T-helper 2 cell treated with Interferon-gamma antibody and Interleukin-4, amounts not matched to agents 100 ng/mL and 5 ng/mL, for 36 hours (primary cell): ENCODE results near the gene ZNF22. TPM values are rescaled to one million over a fixed set of nuclear protein-coding genes. Genes with fewer than 3 reads are reported as not detected.

Experiments used
- intact Hi-C: fragments of 100-400 bp; cut with micrococcal nuclease; formaldehyde crosslinking; loops from one replicate; pipeline ENCODE4 v1.15.1; 2023
- total RNA-seq: library from RNA; stranded (reverse); gene quantifications from 2 replicates; pipeline ENCODE4 v1.2.3, GENCODE V29; 2022

Gene ZNF22
- total RNA-seq, 1 donor from 2014 or later = 34.8 TPM

DNA sequence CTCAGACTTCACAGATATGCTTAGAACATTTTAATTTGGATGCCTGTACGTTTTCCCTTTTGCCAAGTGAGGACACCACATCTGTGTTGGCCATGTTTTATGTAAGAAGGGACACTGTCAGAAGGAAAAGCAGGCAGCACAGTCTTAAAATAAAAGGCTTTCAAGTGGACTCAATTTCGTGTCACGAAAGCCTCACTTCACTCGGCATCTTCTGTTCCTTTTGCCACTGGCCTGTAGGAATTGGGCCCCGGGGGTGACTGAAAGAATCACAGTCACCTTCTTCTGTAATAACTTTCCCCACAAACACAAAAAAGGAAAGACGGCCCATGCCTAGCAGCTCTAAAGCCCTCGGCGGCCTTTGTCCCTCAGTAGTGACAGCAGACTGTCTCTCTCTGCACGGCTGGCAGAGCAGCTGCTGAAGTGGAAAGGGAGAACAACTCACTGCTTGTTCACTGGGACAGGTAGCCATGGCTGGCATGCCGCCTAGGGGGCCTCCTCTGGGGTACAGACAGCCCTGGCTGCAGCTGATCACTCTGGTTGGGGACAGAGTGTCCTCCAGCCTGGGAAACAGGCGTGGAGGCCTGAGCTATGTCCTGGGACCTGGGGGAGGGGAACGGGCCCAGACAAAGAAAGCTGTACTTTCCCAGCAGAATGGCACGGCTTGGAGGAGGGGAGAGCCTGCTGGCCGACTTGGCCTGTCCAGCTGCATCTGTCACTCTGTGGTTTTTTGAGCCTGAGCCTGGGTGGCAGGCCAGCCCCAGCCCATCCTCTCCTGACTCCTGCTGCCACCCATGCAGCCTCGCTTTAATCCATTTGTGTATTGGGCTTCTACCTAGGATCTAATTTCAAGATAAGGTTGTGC, 36.7 kb upstream of the ZNF22 start:
- intact Hi-C loops = no loop called here

DNA sequence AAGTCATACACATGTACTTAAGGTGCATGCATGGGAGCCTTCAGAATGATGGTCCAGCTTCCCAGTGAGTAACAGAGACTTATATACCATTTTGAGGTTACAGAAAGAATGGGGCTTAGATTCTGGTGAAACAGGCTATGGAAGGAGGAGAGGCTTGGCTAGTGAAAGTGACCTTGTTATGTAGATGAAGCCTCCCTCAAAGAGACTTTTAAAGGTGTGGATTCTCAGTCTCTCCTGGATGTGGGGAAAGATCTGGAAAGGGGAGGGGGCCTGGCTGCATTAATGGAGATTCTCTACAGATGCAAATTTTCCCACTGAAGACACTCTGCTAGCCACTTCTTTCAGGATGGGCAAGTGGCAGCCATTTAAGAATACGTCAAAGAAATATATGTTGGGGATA, 35.6 kb upstream of the ZNF22 start:
- intact Hi-C loops = no loop called here

DNA sequence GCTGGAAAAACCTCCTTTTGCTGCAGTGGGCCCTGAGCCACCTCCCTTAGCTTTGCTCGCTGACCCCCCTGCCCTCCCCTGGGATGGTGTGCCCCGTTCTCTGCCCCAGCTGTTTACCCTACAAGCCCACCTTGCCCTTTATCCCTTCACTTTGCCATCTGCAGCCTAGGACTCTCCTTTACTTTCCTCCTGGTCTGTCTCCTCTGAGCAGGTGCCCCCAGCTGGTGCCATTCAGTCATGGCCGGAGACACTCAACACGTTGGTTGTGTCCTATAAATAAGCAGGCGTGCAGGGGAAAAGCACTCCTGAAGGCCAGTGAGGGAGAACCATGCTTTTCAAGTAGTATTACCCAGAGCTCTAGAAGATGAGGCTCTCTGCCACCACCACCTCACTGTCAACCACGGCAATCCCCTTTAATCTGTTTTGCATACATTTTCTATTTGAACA, 35.0 kb upstream of the ZNF22 start:
- intact Hi-C loops = no loop called here

DNA sequence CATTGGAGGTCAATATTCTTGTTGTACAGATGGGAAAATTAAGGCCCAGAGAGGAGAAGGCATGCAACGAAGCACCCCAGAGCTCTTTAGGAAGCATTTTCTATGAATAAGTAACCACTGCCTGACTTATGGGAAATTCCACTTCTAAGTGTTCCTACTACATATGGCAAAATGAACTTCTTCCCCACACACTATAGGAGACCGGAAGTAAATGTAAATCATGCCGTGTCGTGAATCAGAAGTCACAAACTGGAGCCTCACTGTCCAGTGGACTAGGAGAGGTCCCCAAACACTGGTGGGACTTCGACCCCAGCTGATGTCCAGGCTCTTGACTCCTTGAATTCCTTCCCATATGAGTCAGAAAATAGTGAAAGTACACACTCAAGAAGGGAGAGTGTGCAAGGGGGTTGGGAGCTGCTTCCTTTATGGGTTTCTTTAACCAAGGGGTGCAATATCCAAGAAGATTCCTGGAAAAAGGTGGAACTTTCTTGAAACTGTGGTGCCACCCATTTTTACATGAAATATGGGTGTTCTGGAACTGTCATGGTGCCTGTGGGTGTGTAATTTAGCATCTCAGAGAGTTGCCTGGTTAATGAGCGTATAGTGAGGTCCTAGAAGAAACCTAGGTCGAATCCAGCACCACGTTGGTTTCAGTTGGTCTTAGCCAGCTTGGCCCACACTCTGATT, 34.5 kb upstream of the ZNF22 start:
- intact Hi-C loops = no loop called here

DNA sequence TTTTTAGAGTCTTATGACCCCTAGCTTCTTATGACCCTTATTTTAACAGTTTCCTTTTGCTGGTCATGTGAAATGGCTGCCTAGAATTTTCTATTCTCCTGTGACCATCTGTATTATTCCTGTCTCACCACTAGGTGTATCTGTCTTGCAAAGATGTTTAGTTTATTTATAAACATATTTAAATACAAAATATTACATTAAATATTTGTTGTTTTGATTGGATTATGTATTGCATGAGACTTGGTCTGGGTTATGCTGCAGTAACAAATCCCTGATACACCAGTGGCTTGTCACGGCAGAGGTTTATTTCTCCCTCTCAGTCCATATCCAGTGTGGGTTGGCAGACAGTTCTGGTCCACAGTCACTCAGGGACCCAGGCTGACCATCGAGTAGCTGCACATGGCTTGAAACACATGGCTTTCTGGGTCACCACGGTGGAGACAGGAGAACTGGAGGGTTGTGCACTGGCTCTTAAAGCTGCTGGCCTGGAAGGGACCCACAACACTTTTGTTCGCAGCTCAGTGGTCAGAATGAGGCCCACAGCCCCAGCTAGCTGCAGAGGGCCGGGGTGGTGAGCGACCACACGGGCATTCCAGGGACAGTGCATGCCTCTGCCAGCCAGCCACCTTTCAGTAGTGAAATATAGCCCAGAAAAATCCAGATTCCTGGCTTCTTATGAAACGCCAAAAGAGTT, 33.8 kb upstream of the ZNF22 start:
- intact Hi-C loops = no loop called here

DNA sequence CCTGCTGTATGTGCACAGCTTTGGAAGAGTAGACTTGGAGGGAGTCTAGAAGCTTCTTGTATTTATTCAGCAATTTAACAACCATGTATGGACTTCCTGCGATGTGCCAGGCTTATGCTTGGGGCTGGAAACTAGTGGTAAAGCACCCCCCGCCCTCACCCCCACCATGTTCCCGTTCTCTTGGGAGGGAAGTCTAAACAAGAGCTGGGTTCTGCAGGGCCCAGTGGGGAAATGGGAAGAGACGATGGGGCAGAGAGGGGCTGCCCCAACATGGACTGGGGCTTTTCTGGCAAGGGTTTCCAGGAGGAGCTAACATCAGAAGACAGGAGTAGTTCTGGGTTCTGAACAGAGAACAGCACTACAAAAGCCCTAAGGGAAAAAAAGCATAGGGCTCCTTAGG, 33.1 kb upstream of the ZNF22 start:
- intact Hi-C loops = no loop called here

DNA sequence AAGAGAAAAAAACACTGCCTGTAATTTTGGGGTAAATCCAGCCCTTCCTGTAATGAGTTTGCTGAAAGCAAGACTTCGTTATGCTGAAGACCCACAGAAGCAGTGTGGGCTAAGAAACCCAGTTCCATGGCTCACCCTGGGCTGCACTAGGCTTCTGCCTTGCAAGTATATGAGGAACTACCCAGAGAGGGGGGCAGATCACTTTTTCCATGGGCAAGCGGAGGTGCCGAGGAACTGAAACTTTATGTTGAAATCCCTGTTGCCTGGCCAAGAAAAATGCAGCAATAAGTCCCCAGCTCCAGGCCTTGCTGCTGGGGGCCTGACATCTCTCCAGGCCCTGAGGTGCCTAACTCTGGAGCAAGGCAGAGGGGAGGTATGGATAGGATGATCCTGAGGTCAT, 32.6 kb upstream of the ZNF22 start:
- intact Hi-C loops = no loop called here

DNA sequence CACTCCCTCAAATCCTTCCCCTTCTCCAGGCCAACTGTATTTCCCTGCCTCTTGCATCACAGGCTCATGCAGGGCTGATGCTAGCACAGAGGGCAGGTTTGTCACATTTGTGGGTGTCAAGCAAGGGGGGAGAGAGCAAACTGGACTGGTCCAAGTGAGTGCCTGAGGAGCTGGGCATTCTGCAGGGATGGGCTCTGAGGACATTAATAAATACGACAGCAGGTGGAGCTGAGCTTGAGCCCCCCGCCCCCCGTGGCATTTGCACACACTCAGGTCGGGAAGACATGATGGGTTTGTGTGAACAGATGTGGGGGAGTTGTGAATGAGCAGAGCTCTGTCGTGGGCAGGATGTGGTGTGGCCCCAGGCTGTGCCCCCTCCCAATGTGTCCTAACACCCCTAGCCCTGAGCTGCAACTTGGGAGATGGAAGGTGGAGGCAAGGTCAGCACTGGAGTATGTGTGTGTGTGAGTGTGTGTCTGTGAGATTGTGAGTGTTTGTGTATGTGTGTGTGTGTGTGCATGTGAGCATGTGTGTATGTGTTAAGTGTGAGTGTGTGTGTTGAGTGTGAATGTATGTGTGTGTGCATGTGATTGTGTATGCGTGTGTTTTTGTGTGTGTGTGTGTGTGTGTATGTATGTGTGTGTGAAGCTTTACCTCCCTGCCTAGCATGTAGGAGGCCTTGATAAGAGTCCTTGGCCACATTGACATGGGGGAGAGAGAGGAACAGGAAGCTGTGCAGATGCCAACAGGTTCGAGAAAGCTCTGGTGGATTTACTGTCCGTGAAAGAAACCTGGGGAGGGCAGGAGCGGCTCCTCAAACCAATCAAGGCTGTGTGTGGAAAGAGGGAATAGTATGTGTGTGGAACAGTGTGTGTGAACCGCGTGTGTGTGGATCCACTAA, 32.0 kb upstream of the ZNF22 start:
- intact Hi-C loops = no loop called here

DNA sequence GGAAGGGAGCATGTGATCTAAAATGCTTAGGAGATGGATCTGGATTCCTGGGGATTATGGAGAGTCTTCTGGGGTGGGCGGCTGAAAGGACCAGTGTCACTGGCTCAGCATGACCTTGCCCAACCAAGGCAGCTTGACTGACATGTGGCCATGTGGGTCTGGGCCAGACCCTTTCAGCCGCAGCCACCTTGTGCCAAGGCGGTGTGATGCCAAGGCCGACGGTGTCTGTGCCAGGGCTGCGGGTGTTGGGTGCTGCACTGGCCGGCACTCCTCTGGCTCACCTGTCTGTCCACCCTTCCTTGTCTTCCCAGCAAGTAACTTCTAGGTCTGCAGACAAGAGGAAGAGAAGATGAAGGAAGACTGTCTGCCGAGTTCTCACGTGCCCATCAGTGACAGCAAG, 30.9 kb upstream of the ZNF22 start:
- intact Hi-C loops = loop anchor here (10.0 kb wide), 1 partner anchor 95 kb away; no protein-coding TSS in a partner anchor

DNA sequence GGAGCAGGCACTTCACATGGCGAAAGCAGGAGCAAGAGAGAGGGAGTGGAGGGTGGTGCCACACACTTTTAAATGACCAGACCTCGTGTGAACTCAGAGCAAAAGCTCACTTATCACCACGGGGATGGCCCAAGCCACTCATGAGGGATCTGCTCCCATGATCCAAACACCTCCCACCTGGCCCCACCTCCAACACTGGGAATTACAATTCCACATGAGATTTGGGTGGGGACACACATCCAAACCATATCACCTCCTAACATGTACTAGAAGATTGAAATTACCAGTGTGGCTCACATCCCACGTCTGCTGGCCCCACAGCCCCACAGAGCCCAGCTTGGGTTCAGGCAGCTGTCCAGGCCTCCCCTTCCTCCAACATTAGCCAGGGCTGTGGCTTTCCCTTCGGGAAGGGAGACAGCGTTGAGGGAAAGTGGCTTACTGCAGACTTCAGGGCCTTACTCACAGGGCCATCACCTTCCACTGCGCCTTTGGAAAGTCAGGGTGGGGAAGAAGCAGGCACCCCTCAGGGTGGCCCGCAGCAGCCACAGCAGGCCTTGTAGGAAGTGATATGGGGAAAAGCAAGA, 29.8 kb upstream of the ZNF22 start:
- intact Hi-C loops = loop anchor here (10.0 kb wide), 1 partner anchor 96 kb away; no protein-coding TSS in a partner anchor

DNA sequence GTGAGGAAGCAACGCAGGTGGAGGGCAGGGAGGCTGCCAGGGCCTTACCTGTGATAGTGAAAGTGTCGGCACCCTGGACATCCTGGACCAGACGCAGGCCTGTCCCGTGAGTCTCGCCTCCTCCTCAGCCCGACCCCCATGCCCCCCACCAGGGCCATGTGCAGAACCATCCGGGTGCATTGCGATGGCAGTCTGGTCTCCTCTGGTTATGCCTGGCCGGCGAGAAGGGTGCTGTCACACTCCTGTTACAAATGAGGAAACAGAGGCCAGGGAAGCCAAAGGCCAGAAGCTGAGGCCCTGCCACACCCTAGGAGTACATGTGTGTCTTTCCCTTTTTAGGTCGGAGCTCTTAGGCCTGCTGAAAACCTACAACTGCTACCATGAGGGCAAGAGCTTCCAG, 29.3 kb upstream of the ZNF22 start:
- intact Hi-C loops = loop anchor here (10.0 kb wide), 1 partner anchor 97 kb away; no protein-coding TSS in a partner anchor

DNA sequence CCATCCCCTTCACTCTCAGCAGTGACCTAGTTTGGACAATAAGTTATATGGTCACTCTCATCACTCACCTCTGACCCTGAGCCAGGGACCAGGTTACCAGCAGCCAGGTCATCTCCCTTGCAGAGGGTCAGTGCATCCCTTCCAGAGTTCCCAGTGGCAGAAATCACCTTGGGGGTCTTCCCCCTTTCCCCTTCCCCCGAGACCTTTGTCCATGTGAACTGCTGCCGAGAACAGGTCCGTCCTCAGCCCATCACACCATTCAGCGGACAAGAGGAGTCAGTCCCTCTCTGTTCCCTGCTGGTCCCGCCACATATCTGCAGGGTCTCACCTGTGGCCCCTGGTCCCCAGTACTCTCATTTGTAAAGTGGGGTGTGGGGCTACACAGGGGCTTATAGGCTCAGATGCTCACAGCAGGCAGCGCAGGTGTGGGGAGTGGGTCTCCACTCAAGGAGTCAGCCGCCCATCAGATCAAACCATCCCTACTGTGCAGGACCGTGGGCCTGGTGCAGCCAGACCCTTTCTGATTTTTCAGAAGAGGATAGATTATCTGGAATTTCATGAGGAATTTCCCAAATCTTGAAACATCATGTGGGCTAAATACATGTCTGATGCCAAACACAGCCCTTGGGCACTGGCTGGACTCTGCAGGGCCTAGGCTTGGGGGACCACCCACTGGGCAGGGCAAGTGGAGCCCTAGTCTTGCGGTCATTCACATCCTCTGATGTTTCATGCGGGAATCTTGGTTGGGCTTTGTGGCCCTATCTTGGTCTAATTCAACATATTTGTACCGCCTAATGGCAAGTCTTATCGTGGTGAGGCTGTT, 28.6 kb upstream of the ZNF22 start:
- intact Hi-C loops = loop anchor here (10.0 kb wide), 1 partner anchor 97 kb away; no protein-coding TSS in a partner anchor

DNA sequence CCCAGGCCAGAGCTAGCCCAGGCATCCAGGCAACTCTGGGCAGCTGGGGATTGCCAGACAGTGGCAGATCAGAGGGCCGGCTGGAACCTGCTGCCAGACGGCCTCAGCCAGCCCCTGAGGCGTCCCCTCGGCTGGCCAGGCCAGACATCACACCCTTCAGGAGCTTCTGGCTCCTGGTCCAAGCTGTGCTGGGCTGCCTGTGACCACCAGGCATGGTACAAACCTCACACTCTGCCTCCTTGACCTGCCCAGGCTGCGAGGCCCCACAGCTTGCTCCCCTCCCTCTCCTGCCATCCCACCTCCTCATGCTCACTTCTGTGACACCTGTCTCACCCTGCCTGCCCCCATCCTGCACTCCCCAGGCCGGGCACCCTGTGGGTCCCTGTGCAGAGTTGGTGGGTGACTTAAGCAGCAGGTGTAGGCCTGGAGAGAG, 27.8 kb upstream of the ZNF22 start:
- intact Hi-C loops = loop anchor here (10.0 kb wide), 1 partner anchor 98 kb away; no protein-coding TSS in a partner anchor

DNA sequence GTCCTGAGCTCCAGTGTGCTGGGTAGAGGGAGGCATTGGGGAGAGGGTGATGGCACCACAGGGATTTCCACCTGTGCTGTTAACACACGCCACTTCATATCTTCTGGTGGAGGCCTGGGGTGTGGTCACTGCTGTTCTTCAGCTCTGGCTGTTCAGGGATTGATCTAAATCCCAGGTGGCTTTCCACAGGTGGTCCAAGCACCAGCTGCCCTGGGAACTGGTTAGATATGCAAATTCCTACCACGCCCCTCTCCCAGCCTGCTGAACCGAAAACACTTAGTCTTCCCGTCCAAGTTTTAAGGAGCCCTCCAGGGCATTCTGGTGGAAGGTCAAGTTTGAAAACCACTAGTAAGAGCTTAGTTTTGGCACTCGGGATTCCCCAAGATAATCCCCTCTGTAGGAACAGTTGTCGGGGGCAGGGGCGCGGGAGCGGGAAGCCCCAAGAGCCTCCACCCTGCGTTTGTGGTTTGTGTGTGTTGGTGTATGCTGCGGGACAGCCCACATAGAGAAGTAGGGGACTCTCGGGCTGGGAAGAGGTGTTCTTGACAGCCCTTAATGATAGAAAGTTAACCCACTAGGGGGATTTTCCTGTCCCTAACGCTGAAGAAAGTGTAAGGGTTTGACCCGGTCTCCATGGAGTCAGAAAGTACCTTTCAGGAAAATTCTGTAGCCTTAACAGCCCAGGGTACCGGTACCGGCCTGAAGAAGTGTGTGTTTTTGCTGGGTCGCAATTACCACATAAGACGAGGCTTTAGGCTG, 27.2 kb upstream of the ZNF22 start:
- intact Hi-C loops = loop anchor here (2.0 to 10.0 kb wide), 2 partner anchors 27 to 99 kb away; partner anchors contain the start of gene ZNF22

DNA sequence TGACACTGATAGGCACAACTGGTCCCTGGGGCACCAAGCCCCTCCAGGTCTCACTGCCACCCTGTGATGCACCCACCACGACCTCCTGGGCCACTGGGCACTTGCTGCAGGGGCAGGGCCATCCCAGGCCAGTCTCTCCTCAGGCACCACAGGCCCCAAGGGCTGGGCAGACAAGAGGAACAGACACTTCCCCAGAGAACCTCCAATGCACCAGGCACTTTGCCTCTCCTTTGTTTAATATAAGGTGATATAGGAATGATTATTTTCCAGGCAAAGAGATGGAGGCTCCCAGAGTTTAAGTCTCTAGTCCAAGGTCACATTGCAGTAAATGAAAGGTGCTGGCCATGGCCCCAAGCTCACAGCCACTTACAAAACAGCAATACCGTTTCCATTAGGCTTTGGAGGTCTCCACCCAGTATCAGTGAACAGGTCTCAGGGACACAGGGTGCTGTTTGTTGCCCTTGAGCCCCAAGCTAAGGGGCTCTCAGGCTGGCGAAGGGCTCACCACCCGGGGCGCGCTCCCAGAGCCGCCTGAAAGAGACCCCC, 26.6 kb upstream of the ZNF22 start:
- intact Hi-C loops = loop anchor here (2.0 to 10.0 kb wide), 2 partner anchors 27 to 99 kb away; partner anchors contain the start of gene ZNF22

DNA sequence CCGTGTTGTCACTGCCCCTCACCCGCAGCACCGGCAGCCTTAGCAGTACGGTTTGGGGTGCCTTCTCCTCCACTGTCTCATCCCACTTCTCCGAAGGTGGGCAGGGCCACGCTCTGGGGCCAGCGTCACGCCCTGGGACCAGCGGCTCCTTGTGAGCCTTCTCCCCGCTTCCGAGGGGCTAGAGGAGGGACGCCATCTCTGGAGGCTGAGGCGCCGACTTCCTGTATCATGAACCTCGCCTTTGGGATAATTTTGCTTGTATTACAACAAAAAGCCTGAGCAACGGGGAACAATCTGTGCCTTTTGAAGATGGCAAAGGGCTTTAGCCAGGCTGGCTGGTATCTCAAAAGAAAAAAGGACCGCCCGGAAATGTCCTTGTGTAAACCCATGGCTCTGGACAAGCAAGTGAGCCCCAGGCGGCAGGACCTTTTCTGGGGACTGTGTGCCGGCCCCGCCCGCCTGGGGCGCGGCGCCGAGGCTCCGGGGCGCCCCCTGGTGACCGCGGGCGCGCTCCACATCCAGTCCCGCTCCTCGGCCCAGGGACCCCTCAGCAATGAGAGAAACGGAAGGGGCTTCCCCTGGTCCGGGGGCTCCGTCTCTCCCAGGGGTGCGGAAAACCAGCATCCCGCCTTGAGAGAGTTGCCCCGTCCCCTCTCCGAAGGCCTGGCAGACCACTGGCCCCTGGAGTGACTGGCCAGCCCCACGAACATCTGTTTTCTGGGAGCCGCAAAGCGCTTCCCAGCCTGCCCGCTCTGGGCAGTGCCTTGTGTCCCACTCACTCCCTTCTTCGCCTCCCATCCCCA, 25.9 kb upstream of the ZNF22 start:
- intact Hi-C loops = loop anchor here (1.0 to 10.0 kb wide), 4 partner anchors 16 to 100 kb away; partner anchors contain the start of genes RASSF4 and ZNF22
